SK-N-SH (cell line): ENCODE results near the gene CFAP97. TPM values are rescaled to one million over a fixed set of nuclear protein-coding genes. Genes with fewer than 3 reads are reported as not detected.
"Not testable (repeated sequence)": the region's sequence is repeated elsewhere in the genome, so short reads cannot be mapped to it uniquely, and the experiment has no call there.

Experiments
- CTCF ChIA-PET: fragments of 300-600, 350-600 bp; formaldehyde crosslinking; extraction: SDS; loops from one replicate; lab custom pipeline; 2021; lab: Yijun Ruan, JAX
- POLR2A ChIA-PET: fragments of 350-600 bp; sonication (Branson Sonifier 250); formaldehyde crosslinking; extraction: SDS; loops from one replicate; lab custom pipeline; 2020; ENCODE audit warnings: antibody characterized with exemption, inconsistent platforms; lab: Yijun Ruan, JAX
- DNase-seq: peaks from one replicate; pipeline ENCODE4 v3.0.0; 2012
- H2AFZ ChIP-seq: fragments of 200-600 bp; sonication (generic); 2 replicates; pipeline ENCODE4 v1.8.1; 2016; ENCODE audit warnings: antibody characterized with exemption, mild to moderate bottlenecking, low read depth
- H3F3A ChIP-seq: fragments of 200-600 bp; sonication (generic); replicated peaks from 2 replicates; pipeline ENCODE3; 2016; ENCODE audit warnings: antibody characterized with exemption, mild to moderate bottlenecking; ENCODE audit not compliant: insufficient read depth
- H3K27ac ChIP-seq, 2 experiments: fragments of 200-500 bp in 1 of 2; fragments of 200-600 bp in 1 of 2; sonication (Bioruptor generic) in 1 of 2; sonication (generic), shearing (Covaris generic) in 1 of 2; 2 replicates each; pipeline versions ENCODE4 v1.5.1 to v1.6.1; 2014 to 2016; ENCODE audit warnings: low read depth in 2 of 2, inconsistent platforms in 1 of 2, low read length in 1 of 2, mild to moderate bottlenecking in 1 of 2, mixed read lengths in 1 of 2
- H3K27me3 ChIP-seq: fragments of 200-600 bp; sonication (generic), shearing (Covaris generic); 2 replicates; pipeline ENCODE4 v1.6.1; 2016; ENCODE audit warnings: mixed run types; ENCODE audit not compliant: insufficient read depth
- H3K36me3 ChIP-seq, 2 experiments: fragments of 200-500 bp in 1 of 2; fragments of 200-600 bp in 1 of 2; sonication (Bioruptor generic) in 1 of 2; sonication (generic) in 1 of 2; replicated peaks in 1 of 2; 2 replicates each; pipeline versions ENCODE3 to v1.5.1; 2014 to 2016; ENCODE audit warnings: low read length in 1 of 2, mild to moderate bottlenecking in 1 of 2; ENCODE audit not compliant: insufficient read depth in 2 of 2, control insufficient read depth in 1 of 2
- H3K4me1 ChIP-seq, 2 experiments: fragments of 200-500 bp in 1 of 2; fragments of 200-600 bp in 1 of 2; sonication (Bioruptor generic) in 1 of 2; sonication (generic), shearing (Covaris generic) in 1 of 2; 2 replicates each; pipeline versions ENCODE4 v1.5.1 to v1.6.1; 2014 to 2016; ENCODE audit warnings: low read depth in 1 of 2, low read length in 1 of 2, mixed run types in 1 of 2; ENCODE audit not compliant: insufficient read depth in 2 of 2, control insufficient read depth in 1 of 2
- H3K4me2 ChIP-seq: fragments of 200-600 bp; sonication (generic), shearing (Covaris generic); 2 replicates; pipeline ENCODE4 v1.6.1; 2017; ENCODE audit warnings: mixed run types
- H3K4me3 ChIP-seq, 2 experiments: fragments of 200-500 bp in 1 of 2; fragments of 200-600 bp in 1 of 2; sonication (Bioruptor generic) in 1 of 2; sonication (generic), shearing (Covaris generic) in 1 of 2; 2 replicates each; pipeline versions ENCODE4 v1.5.1 to v1.8.1; 2014 to 2016; ENCODE audit warnings: low read depth in 2 of 2, inconsistent platforms in 1 of 2, low read length in 1 of 2, mild to moderate bottlenecking in 1 of 2, mixed read lengths in 1 of 2, moderate library complexity in 1 of 2
- H3K79me2 ChIP-seq: fragments of 200-600 bp; sonication (generic); 2 replicates; pipeline ENCODE4 v1.8.1; 2017; ENCODE audit warnings: mild to moderate bottlenecking; ENCODE audit not compliant: insufficient read depth
- H3K9ac ChIP-seq: fragments of 200-600 bp; sonication (generic); 2 replicates; pipeline ENCODE4 v1.6.1; 2017; ENCODE audit warnings: mixed run types
- H3K9me2 ChIP-seq: fragments of 200-600 bp; sonication (generic); 2 replicates; pipeline ENCODE4 v1.6.1; 2017; ENCODE audit warnings: mixed run types
- H3K9me3 ChIP-seq: fragments of 200-600 bp; sonication (generic); 2 replicates; pipeline ENCODE4 v1.6.1; 2017; ENCODE audit warnings: mixed run types, mild to moderate bottlenecking, moderate library complexity
- H4K20me1 ChIP-seq: fragments of 200-600 bp; sonication (generic); 2 replicates; pipeline ENCODE4 v1.6.1; 2017; ENCODE audit warnings: mild to moderate bottlenecking, mixed run types; ENCODE audit not compliant: insufficient read depth
- FOXJ3 ChIP-seq: sonication (generic); formaldehyde crosslinking; IDR thresholded peaks from 2 replicates; pipeline ENCODE4 v1.5.1; 2020; ENCODE audit warnings: mild to moderate bottlenecking, missing genetic modification reagents
- FOXM1 ChIP-seq: IDR thresholded peaks from 2 replicates; pipeline ENCODE4 v1.4.0; 2012; ENCODE audit warnings: low read depth, mild to moderate bottlenecking
- GABPA ChIP-seq: IDR thresholded peaks from 2 replicates; pipeline ENCODE4 v1.4.0; 2012; ENCODE audit warnings: low read depth, mild to moderate bottlenecking
- MXI1 ChIP-seq: IDR thresholded peaks from 2 replicates; pipeline ENCODE4 v1.6.1; 2012; ENCODE audit warnings: mild to moderate bottlenecking, low read depth, low read length, improper control_type of control experiment
- NFIC ChIP-seq: IDR thresholded peaks from 2 replicates; pipeline ENCODE4 v1.4.0; 2012; ENCODE audit warnings: borderline replicate concordance
- RAD21 ChIP-seq: IDR thresholded peaks from 2 replicates; pipeline ENCODE4 v1.6.1; 2012; ENCODE audit warnings: mild to moderate bottlenecking, low read length
- SIN3A ChIP-seq: IDR thresholded peaks from 2 replicates; pipeline ENCODE4 v1.6.1; 2012; ENCODE audit warnings: low read depth, mild to moderate bottlenecking, low read length, moderate library complexity, borderline replicate concordance
- YY1 ChIP-seq: IDR thresholded peaks from 2 replicates; pipeline ENCODE4 v1.4.0; 2012; ENCODE audit warnings: low read depth, mild to moderate bottlenecking
- WGBS: methylation state at CpG from one replicate; pipeline ENCODE4 v1.1.6; 2017; ENCODE audit warnings: low lambda C conversion rate; 5-methylcytosine and 5-hydroxymethylcytosine counted together
- polyA plus RNA-seq, 3 experiments: library from polyadenylated mRNA; depleted of rRNA; stranded (reverse); fragments of >200 nt; gene quantifications; 2 replicates each; pipeline ENCODE4 v1.2.3, GENCODE V29; 2012
- TF ChIP-seq, protein P1 (sequence below): IDR thresholded peaks from 2 replicates; pipeline ENCODE4 v1.4.0; 2012; ENCODE audit warnings: low read depth

Gene CFAP97
- polyA plus RNA-seq, 1 of the 3 experiments (the other 2 are of a cell fraction): 10.6 TPM

DNA sequence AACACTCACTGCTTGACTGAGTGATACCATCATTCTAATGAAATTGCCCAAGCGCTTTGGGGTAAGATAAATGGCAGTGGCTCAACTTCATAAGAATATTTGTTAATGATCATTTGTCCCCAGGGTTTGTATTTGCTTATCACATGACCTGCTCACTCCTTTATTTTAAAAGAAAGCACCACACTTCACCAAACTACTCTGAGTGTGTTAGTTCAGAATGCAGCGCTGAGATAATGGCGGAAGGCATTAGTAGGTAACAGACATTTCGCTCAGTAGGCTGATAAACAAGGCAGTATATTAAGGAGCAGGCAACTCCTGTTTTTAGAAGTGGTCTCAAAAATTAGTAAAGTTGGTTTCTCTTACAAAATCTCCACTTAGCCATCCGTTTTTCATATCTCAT is 7.2 kb upstream of the CFAP97 start:
- 66% methylated on average over 5 of the region's 5 CpGs for WGBS
- H3K36me3 ChIP-seq: no peaks in the 10 kb centered on the region
- H3K4me1 ChIP-seq: peaks cover 8 to 10% of the 10 kb centered on the region in 2 experiments; a peak in 3 of 4 replicates
- peak overlapping the region in 1 of 2 experiments; percentile 71; a peak in 2 of 4 replicates for H3K27ac ChIP-seq
- no peak for TF ChIP-seq RAD21
- TF ChIP-seq YY1: peak; percentile 22; the same call in 1 of the 2 replicates
- TF ChIP-seq GABPA: no peak
- no peak for TF ChIP-seq MXI1
- no peak for TF ChIP-seq FOXM1
- no peak for TF ChIP-seq FOXJ3
- TF ChIP-seq, protein P1, sequence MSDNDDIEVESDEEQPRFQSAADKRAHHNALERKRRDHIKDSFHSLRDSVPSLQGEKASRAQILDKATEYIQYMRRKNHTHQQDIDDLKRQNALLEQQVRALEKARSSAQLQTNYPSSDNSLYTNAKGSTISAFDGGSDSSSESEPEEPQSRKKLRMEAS: no peak
- TF ChIP-seq NFIC: no peak
- TF ChIP-seq, all 33 proteins: peak for 1
- POLR2A ChIA-PET: interaction anchor here (0.6 to 1.6 kb wide), 2 partner anchors 30 to 186 kb away, joined by 3 to 4 read pairs; partner anchors contain the start of gene ANKRD37
- peak overlapping the region; percentile 77 for H3K4me2 ChIP-seq
- H3F3A ChIP-seq: no peaks in the 10 kb centered on the region
- no peak for DNase-seq
- H3K79me2 ChIP-seq: peaks cover 62% of the 10 kb centered on the region
- peaks cover 27% of the 10 kb centered on the region for H4K20me1 ChIP-seq
- CTCF ChIA-PET: interaction anchor here (1.2 to 3.1 kb wide), 2 partner anchors 15 to 810 kb away, joined by 5 to 7 read pairs; no protein-coding TSS in a partner anchor
- H3K27me3 ChIP-seq: no peaks in the 10 kb centered on the region
- no peaks in the 10 kb centered on the region for H3K9me3 ChIP-seq
- peak overlapping the region; percentile 76 for H3K9ac ChIP-seq
- H2AFZ ChIP-seq: peak overlapping the region; percentile 46; the same call in 1 of the 2 replicates
- peak overlapping the region; percentile 78 to 85 for H3K4me3 ChIP-seq
- no peaks in the 10 kb centered on the region for H3K9me2 ChIP-seq

DNA sequence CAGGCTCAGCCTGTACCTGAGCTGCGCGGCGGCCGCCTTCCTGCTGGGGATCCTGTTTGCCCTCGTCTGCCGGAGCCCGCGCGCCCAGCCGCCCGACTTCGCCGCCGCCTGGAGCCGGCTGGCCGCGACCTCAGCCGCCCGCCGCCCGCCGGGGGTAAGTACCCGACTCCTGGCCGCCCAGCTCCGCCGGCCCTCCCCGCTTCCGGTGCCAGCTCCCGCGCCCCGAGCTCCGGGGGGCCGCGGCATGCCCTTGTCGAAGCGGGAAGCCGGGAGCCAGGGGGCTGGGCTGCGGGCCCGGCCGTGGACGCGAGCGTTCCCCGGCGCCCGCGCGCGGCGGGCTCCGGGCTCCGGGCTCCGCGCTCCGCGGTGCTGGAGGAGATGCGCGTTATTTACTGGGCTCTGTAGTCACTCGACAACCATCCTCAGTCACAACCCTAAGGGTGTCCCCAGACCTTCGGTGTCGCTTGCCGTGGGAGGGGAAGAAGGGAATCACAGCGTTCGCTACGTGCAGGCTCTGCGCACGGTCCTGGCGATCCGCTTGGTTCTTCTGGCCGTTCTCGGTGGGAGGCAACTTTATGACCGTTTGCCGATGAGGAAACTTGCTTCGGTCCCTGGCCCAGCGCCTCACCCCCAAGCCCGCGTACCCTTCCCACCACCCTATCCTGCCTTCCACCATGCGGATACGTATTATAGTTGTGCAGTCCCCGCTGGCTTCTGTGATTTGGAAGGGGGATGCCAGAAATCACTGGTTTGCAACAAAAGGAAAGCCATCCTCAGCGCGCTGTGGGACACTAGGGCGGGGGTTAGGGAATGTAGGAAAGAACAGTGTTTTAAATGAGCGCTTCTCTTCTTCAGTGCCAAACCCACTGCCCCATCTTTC is 6.5 kb upstream of the CFAP97 start:
- no peaks in the 10 kb centered on the region for H3K27me3 ChIP-seq
- H3K9me3 ChIP-seq: no peaks in the 10 kb centered on the region
- peaks cover 58% of the 10 kb centered on the region for H3K79me2 ChIP-seq
- H3K36me3 ChIP-seq: no peaks in the 10 kb centered on the region
- peak overlapping the region; percentile 50 to 71; a peak in 3 of 4 replicates for H3K27ac ChIP-seq
- WGBS: under 1% methylated on average over 19 of the region's 84 CpGs
- H3K9me2 ChIP-seq: no peaks in the 10 kb centered on the region
- peaks cover 3 to 8% of the 10 kb centered on the region in 2 experiments; a peak in 3 of 4 replicates for H3K4me1 ChIP-seq
- peak; percentile 82 for DNase-seq
- CTCF ChIA-PET: interaction anchor here (1.0 to 3.1 kb wide), 6 partner anchors 15 to 811 kb away, joined by 3 to 7 read pairs (median 4); partner anchors contain the start of gene SLC25A4
- H2AFZ ChIP-seq: peak overlapping the region; percentile 46; the same call in 1 of the 2 replicates
- peak overlapping the region; percentile 78 to 85 for H3K4me3 ChIP-seq
- H3K4me2 ChIP-seq: peak overlapping the region; percentile 77
- POLR2A ChIA-PET: interaction anchor here (0.6 to 1.6 kb wide), 3 partner anchors 31 to 186 kb away, joined by 3 to 7 read pairs (median 4); partner anchors contain the start of genes ANKRD37 and SLC25A4
- H3K9ac ChIP-seq: peak overlapping the region; percentile 76
- no peaks in the 10 kb centered on the region for H3F3A ChIP-seq
- peaks cover 27% of the 10 kb centered on the region for H4K20me1 ChIP-seq
- TF ChIP-seq YY1 (no peak), FOXM1 (no peak), FOXJ3 (no peak), RAD21 (0 out of 2 replicates have a peak, but pooled peaks have one; percentile 4), SIN3A (no peak)

DNA sequence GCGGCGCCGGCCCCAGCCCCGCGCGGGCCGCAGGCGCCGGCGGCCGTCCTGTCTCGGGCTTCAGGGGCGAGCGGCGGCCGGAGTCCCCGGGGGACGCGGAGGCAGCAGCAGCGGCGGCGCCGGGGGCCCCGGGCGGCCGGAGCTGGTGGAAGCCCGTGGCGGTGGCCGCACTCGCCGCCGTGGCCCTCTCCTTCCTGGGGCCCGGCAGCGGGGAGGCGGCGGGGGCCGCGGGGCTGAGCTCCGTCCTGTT is 6.0 kb upstream of the CFAP97 start:
- no CpG with 5 or more reads among the region's 39 CpGs for WGBS

More for the DNA sequence above, 6.0 kb upstream of the CFAP97 start:
- H3K79me2 ChIP-seq: peaks cover 56% of the 10 kb centered on the region
- H3K9me3 ChIP-seq, H3K36me3 ChIP-seq, H3K9me2 ChIP-seq, H2AFZ ChIP-seq, H3K4me1 ChIP-seq, H3F3A ChIP-seq, H3K27me3 ChIP-seq: not testable (repeated sequence)
- DNase-seq: peak; percentile 48
- peak overlapping the region in 1 of 2 experiments; percentile 50; a peak in 1 of 4 replicates for H3K27ac ChIP-seq
- 0 out of 2 replicates have a peak overlapping the region, but pooled peaks have one; percentile 77 for H3K4me2 ChIP-seq
- H3K4me3 ChIP-seq: peak overlapping the region; percentile 78 to 85
- peaks cover 27% of the 10 kb centered on the region for H4K20me1 ChIP-seq
- H3K9ac ChIP-seq: peak overlapping the region; percentile 76
- ChIA-PET CTCF (interaction anchor here (1.0 to 1.5 kb wide), 6 partner anchors 26 to 811 kb away, joined by 3 to 5 read pairs (median 4); partner anchors contain the start of gene SLC25A4), POLR2A (interaction anchor here (1.6 kb wide), 2 partner anchors 67 to 187 kb away, joined by 4 to 7 read pairs; partner anchors contain the start of genes ANKRD37 and SLC25A4)
